Inferior parietal cortex (tissue), 1 donor: ENCODE data around the gene AK3.

Experiments used
- DNase-seq: peaks from one replicate; pipeline ENCODE4 v3.0.0-alpha.2; 2016; ENCODE audit errors: extremely low spot score

The AK3 gene

GRCh38 chr9:4748612-4749011 is 7.6 kb upstream of the AK3 start:
- no peak for DNase-seq

DNA sequence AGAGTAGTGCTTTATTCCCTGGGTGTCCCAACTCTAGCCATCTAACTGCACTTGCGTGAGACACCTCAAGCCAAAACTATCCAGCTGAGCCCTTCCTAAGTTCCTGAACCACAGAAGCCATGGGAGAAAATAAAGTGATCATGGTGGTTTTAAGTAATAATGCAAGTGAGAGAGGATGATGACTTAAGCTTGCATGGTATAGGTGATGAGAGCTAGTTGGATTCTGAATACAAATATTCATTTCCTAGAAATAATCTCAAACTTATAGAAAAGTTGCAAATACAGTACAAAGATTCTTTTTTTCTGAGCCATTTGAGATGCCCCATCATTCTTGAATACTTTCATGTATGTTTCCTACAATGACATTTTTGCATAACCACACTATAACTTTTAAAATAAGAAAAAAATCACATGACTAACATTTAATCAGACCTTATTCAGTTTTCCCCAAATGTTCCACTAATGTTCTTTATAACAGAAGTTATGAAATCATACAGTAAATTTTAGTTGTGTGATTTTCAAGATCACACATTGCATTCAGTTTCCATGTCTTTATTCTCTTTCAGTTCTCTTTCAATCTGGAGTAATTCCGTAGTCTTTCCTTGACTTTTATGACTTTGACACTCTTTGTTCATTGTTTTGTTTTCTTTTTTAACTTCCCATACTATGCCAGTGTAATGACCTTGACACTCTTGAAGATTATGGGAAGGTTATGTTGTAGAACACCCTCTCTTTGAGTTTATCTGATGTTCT is 5.5 kb upstream of the AK3 start:
- DNase-seq = no peak

GRCh38 chr9:4743131-4743875 is 2.3 kb upstream of the AK3 start:
- no peak for DNase-seq

DNA sequence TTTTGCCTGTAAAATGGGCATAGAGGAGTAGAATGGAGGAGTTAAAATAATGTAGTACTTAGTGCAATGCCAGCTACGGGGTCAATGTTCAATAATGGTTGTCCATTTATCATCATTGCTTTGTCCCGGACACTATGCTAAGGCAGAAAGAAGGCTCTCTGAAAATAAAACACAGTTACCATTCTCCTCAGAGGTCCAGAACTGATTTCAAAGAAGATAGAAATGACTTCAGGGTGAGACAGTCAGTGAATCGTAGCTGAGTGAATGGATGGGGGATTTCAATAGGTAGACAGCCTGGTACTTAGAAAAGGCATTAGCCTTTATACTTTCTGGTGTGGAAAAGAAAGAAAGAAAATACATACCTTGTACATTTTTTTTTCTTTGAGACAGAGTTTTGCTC is 1.2 kb upstream of the AK3 start:
- DNase-seq = no peak

- DNase-seq = peak; percentile 40
These were observed 525 bp upstream of the AK3 start for GRCh38 chr9:4741365-4742089.

GRCh38 chr9:4740388-4740637 is 689 bp downstream of the AK3 start:
- no peak for DNase-seq

DNA sequence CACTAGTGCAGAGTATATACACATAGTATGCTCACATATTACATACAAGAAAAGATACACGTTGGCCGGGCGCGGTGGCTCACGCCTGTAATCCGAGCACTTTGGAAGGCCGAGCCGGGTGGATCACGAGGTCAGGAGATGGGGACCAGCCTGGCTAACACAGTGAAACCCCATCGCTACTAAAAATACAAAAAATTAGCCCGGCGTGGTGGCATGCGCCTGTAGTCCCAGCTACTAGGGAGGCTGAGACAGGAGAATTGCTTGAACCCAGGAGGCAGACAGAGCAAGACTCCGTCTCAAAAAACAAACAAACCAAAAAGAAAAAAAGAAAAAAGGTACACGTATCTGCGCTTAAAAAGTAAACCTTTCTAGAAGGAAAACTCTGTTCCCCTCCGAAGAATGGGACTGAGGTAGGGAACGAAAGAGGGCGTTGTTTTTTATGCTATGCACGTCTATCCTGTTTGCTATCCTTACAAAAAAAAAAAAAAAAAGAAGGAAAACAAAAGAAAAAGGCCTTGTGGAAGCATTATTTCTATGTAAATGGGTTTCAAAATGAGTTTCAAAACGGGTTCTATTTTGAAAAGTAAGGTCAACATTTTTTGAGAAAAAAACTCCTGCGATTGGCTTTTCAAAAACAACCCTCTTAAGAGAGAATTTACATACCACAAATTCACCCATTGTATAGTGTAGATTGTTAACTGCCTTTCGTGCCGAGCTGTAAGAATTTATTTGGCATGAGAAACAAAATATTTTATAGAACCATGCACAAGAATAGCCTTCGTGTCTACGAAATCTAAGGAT is 1.2 kb downstream of the AK3 start:
- DNase-seq = no peak

- DNase-seq = no peak
These were observed 2.0 kb downstream of the AK3 start for GRCh38 chr9:4738866-4739586.

GRCh38 chr9:4734150-4734549 is 6.9 kb downstream of the AK3 start:
- DNase-seq = no peak

- no peak for DNase-seq
These were observed 8.1 kb downstream of the AK3 start for GRCh38 chr9:4732890-4733289.

DNA sequence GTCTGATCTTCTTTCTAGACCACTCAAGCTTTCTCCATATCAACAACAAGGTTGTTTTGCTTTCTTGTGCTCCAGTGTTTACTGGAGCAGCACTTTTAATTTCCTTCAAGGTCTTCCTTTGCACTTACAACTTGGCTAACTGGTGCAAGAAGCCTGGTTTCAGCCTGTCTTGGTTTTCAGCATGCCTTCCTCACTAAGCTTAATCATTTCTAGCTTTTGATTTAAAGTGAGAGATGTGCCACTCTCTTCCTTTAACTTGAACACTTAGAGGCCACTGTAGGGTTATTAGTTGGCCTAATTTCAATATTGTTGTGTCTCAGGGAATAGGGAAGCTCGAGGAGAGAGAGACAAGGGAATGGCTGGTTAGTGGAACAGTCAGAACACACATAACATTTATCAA is 13.4 kb downstream of the AK3 start:
- no peak for DNase-seq

GRCh38 chr9:4725706-4726442 is 15.1 kb downstream of the AK3 start:
- no peak for DNase-seq

DNA sequence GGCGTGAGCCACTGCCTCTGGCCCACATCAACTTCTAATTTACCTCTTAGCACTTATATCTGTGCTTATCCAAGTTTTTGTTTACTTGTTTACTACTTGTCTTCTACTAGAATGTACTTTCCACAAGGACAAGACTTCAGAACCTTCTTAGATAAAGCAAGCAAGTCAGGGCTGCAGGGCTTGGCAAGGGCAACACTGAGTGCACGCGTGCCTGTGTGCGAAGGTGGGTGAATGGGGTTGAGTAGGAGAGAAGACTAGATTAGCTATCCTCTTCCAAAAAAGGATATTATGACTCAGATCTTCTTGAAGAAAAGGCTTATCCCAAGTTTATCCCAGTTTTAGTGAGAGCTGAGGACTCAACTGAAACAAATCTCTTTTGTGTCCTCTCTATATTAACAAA is 19.3 kb downstream of the AK3 start:
- no peak for DNase-seq

DNA sequence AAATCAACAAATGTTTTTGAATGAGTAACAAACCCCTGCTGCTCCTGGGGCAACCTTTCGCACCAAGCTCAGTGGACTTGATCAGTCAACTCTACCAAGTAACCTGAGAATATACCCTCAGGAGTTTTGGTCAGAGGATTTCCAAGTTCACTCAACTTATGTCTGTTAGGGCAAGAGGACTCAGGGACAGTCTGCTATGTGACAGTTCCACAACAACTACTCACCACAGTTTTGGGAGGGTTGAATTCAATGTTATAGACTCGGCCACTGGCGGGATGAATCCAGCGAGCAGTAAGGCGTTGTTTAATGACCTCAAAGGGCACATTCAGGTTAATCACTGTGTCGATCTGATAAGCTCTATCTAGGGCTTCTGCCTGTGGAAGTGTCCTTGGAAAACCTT is 22.1 kb downstream of the AK3 start:
- no peak for DNase-seq

GRCh38 chr9:4717815-4718214 is 23.2 kb downstream of the AK3 start:
- DNase-seq = no peak

GRCh38 chr9:4716163-4716562 is 24.8 kb downstream of the AK3 start:
- DNase-seq = no peak

GRCh38 chr9:4714266-4715016 is 26.6 kb downstream of the AK3 start:
- no peak for DNase-seq

GRCh38 chr9:4713849-4714248 is 27.2 kb downstream of the AK3 start:
- no peak for DNase-seq

DNA sequence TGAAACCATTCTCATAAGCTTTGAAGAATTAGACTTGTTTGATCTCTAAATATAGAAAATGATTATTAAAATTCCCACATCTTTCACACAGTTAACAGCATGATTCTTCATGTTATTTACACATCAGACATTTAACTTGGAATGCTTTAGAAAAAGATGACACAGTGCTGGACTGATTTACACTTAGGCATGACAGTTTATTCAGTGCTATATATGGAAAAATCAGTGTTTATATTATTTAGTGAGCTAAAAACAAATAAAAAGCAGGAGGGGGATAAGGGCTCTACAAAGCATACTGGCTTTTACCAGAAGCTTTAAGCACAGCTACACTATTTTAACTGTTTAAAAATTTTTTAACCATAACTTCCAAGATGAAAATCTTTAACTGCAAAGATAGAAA is 31.6 kb downstream of the AK3 start:
- DNase-seq = no peak

DNA sequence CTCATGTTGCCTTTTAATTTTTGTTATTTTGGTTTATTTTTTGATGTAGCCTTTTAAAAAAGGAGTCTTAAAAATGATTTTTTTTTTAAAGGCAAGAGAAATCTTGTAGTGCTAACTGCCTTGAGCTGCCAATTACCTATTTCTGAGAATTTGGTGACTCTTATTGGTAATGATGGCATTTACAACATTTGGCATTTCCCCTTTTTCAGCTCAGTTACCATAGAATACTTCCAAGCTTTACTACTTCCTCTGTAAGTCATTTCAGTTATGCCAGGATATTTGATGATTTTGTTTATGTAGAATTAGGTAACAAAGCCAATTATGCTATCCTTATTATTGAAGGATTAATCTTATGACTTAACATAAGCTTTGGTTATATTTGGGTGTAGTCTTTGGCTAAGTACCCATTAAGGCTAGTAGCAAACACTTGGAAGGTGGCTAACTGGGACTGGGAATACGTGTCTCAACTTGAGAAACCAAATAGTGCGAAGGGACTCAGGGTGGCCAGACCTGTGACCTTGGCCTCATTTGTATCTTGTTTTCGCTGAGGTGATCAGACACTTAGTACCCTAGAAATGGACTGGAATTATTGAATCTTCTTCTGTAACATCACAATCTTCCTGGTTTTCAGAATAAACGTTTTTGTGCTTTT is 33.9 kb downstream of the AK3 start:
- DNase-seq = no peak
